IMR-90 (cell line): ENCODE data around the gene ENTPD1. TPM values are rescaled to one million over a fixed set of nuclear protein-coding genes. Genes with fewer than 3 reads are reported as not detected.

ENCODE experiments used
- ATAC-seq: fragments of 200-7000 bp; cut with Tn5 transposase; 2 replicates; pipeline ENCODE4 v1.9.1; 2020; ENCODE audit warnings: low read depth, mild to moderate bottlenecking, moderate library complexity
- BruUV-seq: library from RNA; stranded (reverse); fragments of 400-500 nt; replicated peaks from 2 replicates; lab custom pipeline; 2021; lab: Mats Ljungman, UMichigan
- CTCF ChIA-PET: fragments of 300-600 bp; formaldehyde crosslinking; extraction: SDS; loops from one replicate; lab custom pipeline; 2021; ENCODE audit warnings: antibody characterized with exemption; lab: Yijun Ruan, JAX
- POLR2A ChIA-PET: fragments of 300-600 bp; sonication (Branson Sonifier 250); formaldehyde crosslinking; loops from one replicate; lab custom pipeline; 2022; ENCODE audit warnings: antibody characterized with exemption; ENCODE audit not compliant: unreplicated experiment; lab: Charles Lee
- DNase-seq: peaks from one replicate; pipeline ENCODE4 v3.0.0; 2013
- H2AFZ ChIP-seq: replicated peaks from 2 replicates; pipeline ENCODE3; 2013; ENCODE audit warnings: low read length, mild to moderate bottlenecking; ENCODE audit not compliant: poor library complexity
- H2AK5ac ChIP-seq: 2 replicates; pipeline ENCODE4 v1.6.1; 2013; ENCODE audit warnings: low read depth, low read length, inconsistent platforms
- H2AK9ac ChIP-seq: replicated peaks from 2 replicates; pipeline ENCODE3; 2013; ENCODE audit warnings: mild to moderate bottlenecking, low read depth, low read length, moderate library complexity; ENCODE audit not compliant: poor library complexity
- H2BK120ac ChIP-seq: 2 replicates; pipeline ENCODE4 v1.6.1; 2013; ENCODE audit warnings: low read depth, low read length, inconsistent platforms
- H2BK15ac ChIP-seq: 3 replicates; pipeline ENCODE4 v1.6.1; 2013; ENCODE audit warnings: low read depth, low read length, inconsistent platforms
- H2BK20ac ChIP-seq: 2 replicates; pipeline ENCODE4 v1.6.1; 2013; ENCODE audit warnings: low read depth, mild to moderate bottlenecking, inconsistent platforms, low read length, moderate library complexity
- H2BK5ac ChIP-seq: 2 replicates; pipeline ENCODE4 v1.6.1; 2013; ENCODE audit warnings: mild to moderate bottlenecking, low read depth, low read length, inconsistent platforms; ENCODE audit not compliant: poor library complexity, severe bottlenecking
- H3K14ac ChIP-seq: replicated peaks from 2 replicates; pipeline ENCODE4 v1.6.1; 2013; ENCODE audit warnings: low read depth, low read length, inconsistent platforms
- H3K18ac ChIP-seq: 2 replicates; pipeline ENCODE4 v1.6.1; 2013; ENCODE audit warnings: low read depth, low read length, control low read depth
- H3K23ac ChIP-seq: 2 replicates; pipeline ENCODE4 v1.6.1; 2013; ENCODE audit warnings: low read depth, low read length, inconsistent platforms
- H3K27ac ChIP-seq: 2 replicates; pipeline ENCODE4 v1.5.1; 2013; ENCODE audit warnings: mild to moderate bottlenecking, control low read depth, low read length; ENCODE audit not compliant: insufficient read depth
- H3K27me3 ChIP-seq: 2 replicates; pipeline ENCODE4 v1.6.1; 2013; ENCODE audit warnings: low read length; ENCODE audit not compliant: control insufficient read depth, insufficient read depth
- H3K36me3 ChIP-seq: 2 replicates; pipeline ENCODE4 v1.6.1; 2013; ENCODE audit warnings: low read length, mixed read lengths; ENCODE audit not compliant: control insufficient read depth, insufficient read depth
- H3K4ac ChIP-seq: 2 replicates; pipeline ENCODE4 v1.6.1; 2013; ENCODE audit warnings: low read depth, low read length, inconsistent platforms
- H3K4me1 ChIP-seq: 2 replicates; pipeline ENCODE4 v1.6.1; 2013; ENCODE audit warnings: low read length, mixed read lengths; ENCODE audit not compliant: control insufficient read depth, insufficient read depth
- H3K4me2 ChIP-seq: 2 replicates; pipeline ENCODE4 v1.6.1; 2013; ENCODE audit warnings: low read depth, mild to moderate bottlenecking, control low read depth, low read length, moderate library complexity
- H3K4me3 ChIP-seq: 2 replicates; pipeline ENCODE4 v1.5.1; 2013; ENCODE audit warnings: low read depth, mild to moderate bottlenecking, control low read depth, low read length, moderate library complexity; ENCODE audit not compliant: insufficient read depth
- H3K56ac ChIP-seq: 2 replicates; pipeline ENCODE4 v1.6.1; 2013; ENCODE audit warnings: low read length, inconsistent platforms; ENCODE audit not compliant: insufficient read depth; ENCODE audit errors: extremely low read depth
- H3K79me1 ChIP-seq, 2 experiments: 2 replicates each; pipeline ENCODE4 v1.6.1; 2013; ENCODE audit warnings: low read length in 2 of 2, inconsistent platforms in 1 of 2, low read depth in 1 of 2
- H3K9ac ChIP-seq: 2 replicates; pipeline ENCODE4 v1.6.1; 2013; ENCODE audit warnings: low read depth, low read length, control low read depth
- H3K9me1 ChIP-seq: 2 replicates; pipeline ENCODE4 v1.6.1; 2013; ENCODE audit warnings: low read length, inconsistent platforms; ENCODE audit not compliant: insufficient read depth
- H3K9me3 ChIP-seq: 2 replicates; pipeline ENCODE4 v1.6.1; 2013; ENCODE audit warnings: low read length; ENCODE audit not compliant: control insufficient read depth, insufficient read depth
- H4K20me1 ChIP-seq: 2 replicates; pipeline ENCODE4 v1.6.1; 2013; ENCODE audit warnings: low read length, inconsistent platforms; ENCODE audit not compliant: insufficient read depth
- H4K5ac ChIP-seq: 2 replicates; pipeline ENCODE4 v1.6.1; 2013; ENCODE audit warnings: mild to moderate bottlenecking, low read depth, low read length, control low read depth
- H4K8ac ChIP-seq, 2 experiments: 2 replicates each; pipeline ENCODE4 v1.6.1; 2013; ENCODE audit warnings: low read depth in 2 of 2, low read length in 2 of 2, control low read depth in 1 of 2, inconsistent platforms in 1 of 2
- H4K91ac ChIP-seq: 2 replicates; pipeline ENCODE4 v1.6.1; 2013; ENCODE audit warnings: low read depth, low read length, inconsistent platforms; ENCODE audit not compliant: insufficient read depth
- MAFK ChIP-seq: IDR thresholded peaks from 2 replicates; pipeline ENCODE4 v1.6.1; 2012; ENCODE audit warnings: low read depth, low read length, improper control_type of control experiment
- NFE2L2 ChIP-seq: fragments of 150-350 bp; IDR thresholded peaks from 2 replicates; pipeline ENCODE4 v1.6.1; 2016; ENCODE audit warnings: low read depth, mild to moderate bottlenecking, low read length
- WGBS, 2 experiments: methylation state at CpG; one replicate each; pipeline versions ENCODE4 v1.1.5 to v1.1.7; 2013; ENCODE audit warnings: missing lambda C conversion rate in 2 of 2; ENCODE audit not compliant: insufficient read length in 1 of 2; ENCODE audit errors: extremely low coverage in 2 of 2; 5-methylcytosine and 5-hydroxymethylcytosine counted together
- dilution Hi-C: fragments of 300-500 bp; cut with HindIII; formaldehyde crosslinking; loops from one replicate; pipeline ENCODE4 v1.14.3; 2018; ENCODE audit warnings: low sequenced_read_pairs; ENCODE audit not compliant: unreplicated experiment
- in situ Hi-C: fragments of 300-500 bp; cut with MboI; formaldehyde crosslinking; loops from 3 replicates; pipeline ENCODE4 v1.14.3; 2019; ENCODE audit warnings: low sequenced_read_pairs, inconsistent platforms, mixed read lengths
- intact Hi-C: fragments of 100-400 bp; cut with micrococcal nuclease; formaldehyde crosslinking; loops from 2 replicates; pipeline ENCODE4 v1.10.0; 2022
- polyA plus RNA-seq, 3 experiments: library from polyadenylated mRNA; depleted of rRNA; stranded (reverse); fragments of >200 nt; gene quantifications; 2 replicates each; pipeline ENCODE4 v1.2.3, GENCODE V29; 2012; ENCODE audit warnings: low replicate concordance in 1 of 3
- total RNA-seq: library from RNA; depleted of rRNA; stranded (reverse); fragments of >200 nt; gene quantifications from 2 replicates; pipeline ENCODE4 v1.2.3, GENCODE V29; 2012

The ENTPD1 gene
- total and polyA plus RNA-seq, 2 of the 4 experiments (the other 2 are of a cell fraction), result under 0.01 TPM; not detected in 1

GRCh38 chr10:95840121-95840520 is 84.2 kb downstream of the ENTPD1 start:
- in situ Hi-C loops, result loop anchor here (5.0 kb wide), 1 partner anchor 143 kb away; no protein-coding TSS in a partner anchor
- BruUV-seq, result no TSS peak

More at GRCh38 chr10:95840121-95840520, 84.2 kb downstream of the ENTPD1 start:
- Histone ChIP-seq H3K36me3 (no peaks in the 10 kb centered on the region), H2AK5ac (no peak overlapping the region), H3K4me1 (peaks cover 3% of the 10 kb centered on the region; the same call in 1 of the 2 replicates), H3K14ac (no peak overlapping the region), H2BK15ac (no peak overlapping the region), H3K27ac (no peak overlapping the region), H2AK9ac (no peak overlapping the region), H3K18ac (no peak overlapping the region), H2BK5ac (no peak overlapping the region), H2BK20ac (no peak overlapping the region), H2BK120ac (no peak overlapping the region), H3K9me3 (no peaks in the 10 kb centered on the region), H3K56ac (no peak overlapping the region), H4K5ac (no peak overlapping the region; the same call in 1 of the 2 replicates), H4K91ac (no peak overlapping the region), H3K23ac (no peak overlapping the region), H3K4me2 (no peak overlapping the region), H4K20me1 (no peaks in the 10 kb centered on the region), H3K79me1 (no peaks in the 10 kb centered on the region), H3K9ac (no peak overlapping the region), H3K4ac (no peak overlapping the region), H3K4me3 (no peak overlapping the region), H3K9me1 (no peaks in the 10 kb centered on the region), H2AFZ (no peak overlapping the region), H4K8ac (no peak overlapping the region), H3K27me3 (no peaks in the 10 kb centered on the region)
- CTCF ChIA-PET, result interaction anchor here (1.0 to 15.6 kb wide), 3 partner anchors 21 to 146 kb away, joined by 3 to 174 read pairs (median 4); partner anchors contain the start of gene TCTN3
- dilution Hi-C loops (no loop called here), intact Hi-C loops (no loop called here)
- DNase-seq, result no peak
- TF ChIP-seq NFE2L2, result no peak
- peak; percentile 64 for TF ChIP-seq MAFK
- ATAC-seq, result no peak
- POLR2A ChIA-PET, result no interaction called here
- WGBS, 2 experiments, result no CpG with 5 or more reads among the region's 2 CpGs
